HL-60/S4 (cell line): Measurements from ENCODE around the gene CDX2.

Experiments
- in situ Hi-C: fragments of 300-500 bp; cut with MboI; formaldehyde crosslinking; loops from 2 replicates; pipeline ENCODE4 v1.14.3; 2022; ENCODE audit warnings: low sequenced_read_pairs

CDX2 gene

DNA sequence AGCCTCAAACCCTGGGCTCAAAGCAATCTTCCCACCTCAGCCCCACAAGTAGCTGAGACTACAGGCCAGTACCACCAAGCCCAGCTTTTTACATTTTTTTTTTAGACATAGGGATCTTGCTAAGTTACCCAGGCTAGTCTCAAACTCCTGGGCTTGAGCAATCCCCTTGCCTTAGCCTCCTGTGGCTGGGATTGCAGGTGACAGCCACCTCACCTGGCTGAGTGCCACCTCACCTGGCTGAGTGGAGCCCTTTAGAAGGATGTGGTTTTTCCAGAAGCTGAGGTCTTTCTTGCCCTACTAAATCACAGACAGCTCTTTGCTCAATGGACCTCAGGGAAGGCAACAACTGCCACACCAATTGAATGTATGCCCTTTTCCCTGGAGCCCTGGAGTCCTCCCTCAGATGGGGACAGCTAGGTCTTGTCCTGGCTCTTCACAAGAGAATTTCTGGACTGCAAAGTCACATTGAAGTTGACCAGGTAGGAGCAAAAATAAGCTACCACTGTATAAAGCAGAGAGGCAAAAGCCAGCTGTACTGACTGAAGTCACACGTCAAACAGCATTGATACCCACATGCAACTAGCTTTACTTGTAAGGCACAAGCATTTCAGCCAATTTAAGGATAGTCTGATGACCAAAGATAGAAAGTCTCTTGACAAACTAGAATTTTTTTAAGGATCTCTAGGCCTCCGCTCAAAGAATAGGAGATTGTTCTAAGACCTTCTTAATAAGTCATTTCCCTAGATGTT is 35.4 kb downstream of the CDX2 start:
- in situ Hi-C loops: no loop called here

DNA sequence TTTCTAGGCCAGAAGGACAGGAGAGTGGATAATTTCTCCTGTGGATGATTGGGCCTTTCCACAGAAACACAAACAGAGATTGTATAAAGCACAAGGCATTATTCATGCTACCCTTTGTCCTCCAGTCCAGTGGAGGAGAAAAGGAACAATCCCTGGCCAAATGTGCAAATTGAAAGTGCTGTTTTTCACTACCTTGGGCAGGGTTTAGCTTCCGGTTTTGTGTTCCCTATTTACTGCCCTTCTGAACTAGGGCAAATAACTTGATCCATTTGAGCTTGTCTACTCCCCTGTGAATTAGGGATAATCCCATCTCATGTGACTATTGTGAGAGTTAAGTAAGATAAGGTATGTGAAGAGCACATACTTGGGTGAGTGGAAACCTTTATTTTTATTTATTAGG is 36.0 kb downstream of the CDX2 start:
- in situ Hi-C loops: no loop called here

DNA sequence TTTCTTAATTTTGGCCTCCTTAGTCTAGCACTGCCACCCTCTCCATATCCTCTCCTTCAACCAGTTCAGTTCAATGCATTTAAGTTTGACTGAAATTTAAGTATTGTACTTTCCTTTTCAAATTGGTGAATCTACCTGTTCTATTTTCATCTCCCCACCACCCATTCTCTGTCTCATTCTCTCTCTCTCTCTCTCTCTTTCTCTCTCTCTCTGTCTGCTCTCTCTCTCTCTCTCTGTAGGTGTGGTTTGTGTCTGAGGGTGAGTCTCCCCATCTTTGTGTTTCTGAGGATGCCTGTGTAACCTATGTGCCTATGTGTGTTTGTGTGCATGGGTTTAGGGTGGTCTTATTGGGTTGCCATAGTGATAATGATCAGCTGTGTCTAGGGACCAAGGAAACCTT is 39.2 kb downstream of the CDX2 start:
- in situ Hi-C loops: no loop called here

DNA sequence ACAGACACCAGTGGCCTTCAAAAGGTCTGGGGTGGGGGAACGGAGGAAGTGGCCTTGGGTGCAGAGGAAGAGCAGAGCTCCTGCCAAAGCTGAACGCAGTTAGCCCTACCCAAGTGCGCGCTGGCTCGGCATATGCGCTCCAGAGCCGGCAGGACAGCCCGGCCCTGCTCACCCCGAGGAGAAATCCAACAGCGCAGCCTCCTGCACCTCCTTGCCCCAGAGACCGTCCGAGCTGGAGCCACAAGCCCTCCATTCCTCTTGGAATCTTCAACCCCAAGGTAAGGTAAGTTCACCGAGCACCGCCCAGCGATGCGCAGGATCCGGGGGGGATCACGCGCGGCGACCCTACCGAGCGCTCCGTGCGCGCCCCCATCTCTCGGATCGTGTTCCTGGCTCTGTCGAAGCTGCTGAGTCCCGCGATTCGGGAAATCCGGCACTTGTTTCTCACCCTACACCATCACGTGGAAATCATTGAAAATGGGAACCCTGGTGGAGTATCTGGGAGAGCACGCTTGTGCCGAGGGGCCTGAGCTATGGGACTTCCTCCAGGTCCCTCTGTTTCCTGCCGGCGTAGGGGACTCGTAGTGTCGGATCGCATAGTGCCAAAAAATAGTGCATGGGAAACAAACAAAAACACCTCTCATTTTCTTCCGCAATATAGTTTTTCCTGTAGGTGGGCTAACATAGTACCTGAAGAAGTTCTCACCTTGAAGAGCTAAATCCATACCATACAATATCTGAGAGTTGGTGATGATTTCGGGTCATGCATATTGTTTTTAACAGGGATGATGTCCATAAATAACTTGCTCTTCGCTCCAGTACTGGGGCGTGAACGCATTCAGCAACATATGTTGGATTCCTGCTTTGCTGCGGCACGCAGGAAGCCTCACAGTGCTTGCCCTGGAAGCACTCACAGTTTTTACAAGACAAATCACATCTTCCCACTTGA is 40.0 kb downstream of the CDX2 start:
- in situ Hi-C loops: no loop called here

DNA sequence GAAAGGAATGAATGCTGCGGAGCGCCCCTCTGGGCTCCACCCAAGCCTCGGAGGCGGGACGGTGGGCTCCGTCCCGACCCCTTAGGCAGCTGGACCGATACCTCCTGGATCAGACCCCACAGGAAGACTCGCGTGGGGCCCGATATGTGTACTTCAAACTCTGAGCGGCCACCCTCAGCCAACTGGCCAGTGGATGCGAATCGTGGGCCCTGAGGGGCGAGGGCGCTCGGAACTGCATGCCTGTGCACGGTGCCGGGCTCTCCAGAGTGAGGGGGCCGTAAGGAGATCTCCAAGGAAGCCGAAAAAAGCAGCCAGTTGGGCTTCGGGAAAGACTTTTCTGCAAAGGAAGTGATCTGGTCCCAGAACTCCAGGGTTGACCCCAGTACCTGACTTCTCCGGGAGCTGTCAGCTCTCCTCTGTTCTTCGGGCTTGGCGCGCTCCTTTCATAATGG is 40.7 kb downstream of the CDX2 start:
- in situ Hi-C loops: no loop called here

DNA sequence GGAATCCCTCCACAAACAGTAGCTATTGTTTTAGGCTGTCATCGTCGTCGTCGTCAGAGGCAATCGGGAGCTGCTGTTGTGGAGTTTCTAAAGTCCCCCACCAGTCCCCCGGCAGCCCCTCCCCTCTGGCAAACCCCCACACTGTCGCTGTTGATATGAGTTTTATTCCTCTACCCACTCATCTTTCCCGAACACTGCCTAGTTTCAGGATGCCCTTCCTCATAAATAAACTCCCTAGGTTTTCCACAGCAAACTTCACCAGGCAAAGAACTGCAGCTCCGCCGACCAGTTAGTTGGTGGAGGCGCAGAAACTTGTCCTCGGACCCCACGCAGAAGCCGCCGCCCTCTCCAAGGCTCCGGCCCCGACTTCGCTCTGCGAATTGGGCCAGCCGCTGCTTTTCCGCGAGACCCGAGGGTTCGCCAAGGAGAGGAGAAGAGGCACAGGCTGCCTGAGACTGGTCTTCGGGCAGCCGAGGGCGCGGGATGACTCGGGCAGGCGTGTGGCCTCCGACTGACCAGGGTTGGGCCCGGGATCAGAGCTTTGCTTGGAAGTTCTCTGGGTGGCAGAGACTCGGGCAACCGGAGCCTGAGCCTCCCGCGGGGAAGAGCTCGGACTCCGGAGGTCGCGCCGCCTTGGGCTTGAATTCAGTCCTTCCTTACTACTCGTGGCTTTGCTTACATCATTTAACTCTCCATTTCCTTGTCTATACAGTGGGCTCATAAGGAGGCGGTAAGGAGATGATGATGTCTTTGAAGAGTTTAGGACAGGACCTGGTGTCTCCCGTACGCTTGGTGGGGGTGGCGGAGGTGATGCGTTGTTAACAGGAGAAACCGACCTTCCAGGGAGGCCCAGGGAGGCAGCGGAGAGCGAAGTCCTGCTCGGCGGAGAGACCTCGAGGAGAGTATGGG is 41.4 kb downstream of the CDX2 start:
- in situ Hi-C loops: no loop called here

DNA sequence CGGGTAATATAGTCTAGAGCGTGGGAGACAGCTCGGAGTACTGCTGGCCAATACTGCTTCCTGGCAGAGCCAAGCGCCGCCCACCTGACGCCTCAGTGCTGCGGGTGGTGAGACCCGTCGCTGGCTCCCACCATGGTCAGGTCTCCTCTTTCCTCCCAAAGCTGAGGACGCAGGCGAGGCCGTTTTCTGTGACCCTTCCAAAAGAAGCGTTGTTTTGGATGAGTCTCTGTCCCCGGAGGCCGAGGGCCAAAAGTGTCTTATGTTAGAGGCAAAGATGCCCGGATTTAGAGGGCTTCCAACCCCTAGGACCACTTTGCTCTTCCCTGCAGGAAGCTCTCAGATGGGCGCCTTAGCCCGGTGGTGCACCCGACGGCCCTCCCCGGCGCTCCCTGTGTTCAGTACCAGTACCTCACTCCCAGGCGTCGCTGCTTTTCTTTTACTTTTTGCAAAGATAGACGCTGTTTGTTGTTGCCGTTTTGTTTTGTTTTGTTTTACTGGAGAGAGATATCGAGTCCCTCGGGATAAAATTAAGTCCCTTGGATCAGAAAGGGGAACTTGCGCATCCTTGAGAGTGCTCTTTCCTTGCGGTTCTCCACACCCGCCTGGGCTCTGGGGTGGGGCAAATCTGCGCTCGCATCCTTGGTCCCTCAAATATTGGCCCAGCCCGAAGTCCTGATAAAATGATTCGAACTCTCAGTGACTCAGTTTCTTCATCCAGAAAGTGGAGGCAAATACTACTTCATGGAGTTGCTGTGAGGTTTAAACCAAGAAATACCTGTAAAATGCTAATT is 42.3 kb downstream of the CDX2 start:
- in situ Hi-C loops: no loop called here

DNA sequence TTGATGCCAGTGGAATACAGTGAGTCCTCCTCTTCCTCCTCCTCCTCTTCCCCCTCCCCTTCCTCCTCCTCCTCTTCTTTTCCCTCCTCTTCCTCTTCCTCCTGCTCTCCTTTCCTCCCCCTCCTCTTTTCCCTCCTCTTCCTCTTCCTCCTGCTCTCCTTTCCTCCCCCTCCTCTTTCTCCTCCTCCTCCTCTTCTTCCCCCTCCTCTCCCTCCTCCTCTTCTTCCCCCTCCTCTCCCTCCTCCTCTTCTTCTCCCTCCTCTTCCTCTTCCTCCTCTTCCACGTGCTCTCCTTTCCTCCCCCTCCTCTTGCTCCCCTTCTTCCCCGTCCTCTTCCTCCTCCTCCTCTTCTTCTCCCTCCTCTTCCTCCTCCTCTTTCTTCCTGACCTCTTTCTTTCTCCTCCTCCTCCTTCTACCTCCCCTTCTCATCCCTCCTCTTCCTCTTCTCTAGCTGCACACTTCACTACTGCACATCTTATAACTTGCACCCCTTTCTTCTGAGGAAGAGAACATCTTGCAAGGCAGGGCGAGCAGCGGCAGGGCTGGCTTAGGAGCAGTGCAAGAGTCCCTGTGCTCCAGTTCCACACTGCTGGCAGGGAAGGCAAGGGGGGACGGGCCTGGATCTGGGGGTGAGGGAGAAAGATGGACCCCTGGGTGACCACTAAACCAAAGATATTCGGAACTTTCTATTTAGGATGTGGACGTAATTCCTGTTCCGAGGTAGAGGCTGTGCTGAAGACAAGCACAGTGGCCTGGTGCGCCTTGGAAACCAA is 43.7 kb downstream of the CDX2 start:
- in situ Hi-C loops: no loop called here

DNA sequence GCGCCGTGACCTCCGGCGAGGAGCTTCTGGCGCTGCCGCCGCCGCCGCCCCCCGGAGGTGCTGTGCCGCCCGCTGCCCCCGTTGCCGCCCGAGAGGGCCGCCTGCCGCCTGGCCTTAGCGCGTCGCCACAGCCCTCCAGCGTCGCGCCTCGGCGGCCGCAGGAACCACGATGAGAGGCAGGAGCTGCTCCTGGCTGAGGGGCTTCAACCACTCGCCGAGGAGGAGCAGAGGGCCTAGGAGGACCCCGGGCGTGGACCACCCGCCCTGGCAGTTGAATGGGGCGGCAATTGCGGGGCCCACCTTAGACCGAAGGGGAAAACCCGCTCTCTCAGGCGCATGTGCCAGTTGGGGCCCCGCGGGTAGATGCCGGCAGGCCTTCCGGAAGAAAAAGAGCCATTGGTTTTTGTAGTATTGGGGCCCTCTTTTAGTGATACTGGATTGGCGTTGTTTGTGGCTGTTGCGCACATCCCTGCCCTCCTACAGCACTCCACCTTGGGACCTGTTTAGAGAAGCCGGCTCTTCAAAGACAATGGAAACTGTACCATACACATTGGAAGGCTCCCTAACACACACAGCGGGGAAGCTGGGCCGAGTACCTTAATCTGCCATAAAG is 44.5 kb downstream of the CDX2 start:
- in situ Hi-C loops: no loop called here

DNA sequence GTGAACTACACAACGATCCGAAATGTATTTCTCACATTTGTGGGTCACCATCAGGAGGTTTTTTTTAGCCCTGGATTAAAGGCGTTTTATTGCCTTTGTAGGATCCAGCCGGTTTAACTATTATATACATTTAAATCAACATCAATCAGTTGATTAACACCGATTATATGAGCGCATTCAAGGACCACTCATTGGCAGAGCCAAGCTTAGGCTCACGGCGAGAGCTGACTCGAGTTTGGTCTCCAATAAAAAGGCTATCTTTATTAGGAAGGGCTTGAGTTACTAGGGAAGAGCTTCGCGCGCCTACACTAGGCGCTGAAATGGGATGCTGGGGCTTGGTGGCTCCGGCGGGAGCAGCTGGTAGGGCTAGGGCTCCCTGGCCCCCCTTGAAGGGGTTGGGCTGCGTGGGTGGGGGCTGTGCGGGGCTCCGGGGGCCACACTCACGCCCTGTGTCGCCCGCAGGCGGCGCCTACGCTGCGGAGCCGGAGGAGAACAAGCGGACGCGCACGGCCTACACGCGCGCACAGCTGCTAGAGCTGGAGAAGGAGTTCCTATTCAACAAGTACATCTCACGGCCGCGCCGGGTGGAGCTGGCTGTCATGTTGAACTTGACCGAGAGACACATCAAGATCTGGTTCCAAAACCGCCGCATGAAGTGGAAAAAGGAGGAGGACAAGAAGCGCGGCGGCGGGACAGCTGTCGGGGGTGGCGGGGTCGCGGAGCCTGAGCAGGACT is 45.2 kb downstream of the CDX2 start:
- in situ Hi-C loops: no loop called here

DNA sequence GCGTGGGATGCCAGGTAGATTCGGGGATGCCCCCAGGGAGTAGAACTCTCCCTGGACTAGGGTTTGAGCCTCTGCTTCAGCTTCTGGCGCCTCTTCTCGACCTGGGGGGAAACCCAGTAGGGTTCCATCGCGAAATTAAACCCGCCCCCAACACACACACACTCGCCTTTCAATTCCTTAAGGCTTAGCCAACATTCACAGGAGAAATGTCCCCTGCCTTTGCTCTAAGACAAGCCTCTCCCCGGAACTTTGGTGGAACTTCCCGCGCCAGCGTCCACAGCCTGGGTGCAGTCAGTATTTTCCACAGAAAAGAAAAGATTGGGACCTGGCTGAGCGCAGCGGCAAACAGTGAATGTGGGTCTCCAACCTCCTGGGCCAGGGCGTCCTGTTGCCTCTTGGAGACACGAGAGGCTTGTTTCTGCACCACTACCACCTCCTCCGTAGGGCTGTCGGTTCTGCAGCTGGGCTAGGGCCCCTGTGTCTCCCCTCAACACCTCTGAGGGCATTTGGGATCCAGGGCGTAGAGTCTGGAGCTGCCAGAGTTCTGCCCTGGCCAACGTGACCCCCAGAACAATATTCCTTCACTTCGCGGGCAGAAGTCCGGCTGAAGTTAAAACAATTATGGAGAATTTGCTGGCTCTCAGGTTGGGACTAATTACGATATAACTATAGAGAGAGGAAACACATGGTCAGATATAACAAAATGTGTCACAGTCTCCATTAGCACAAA is 46.1 kb downstream of the CDX2 start:
- in situ Hi-C loops: no loop called here

DNA sequence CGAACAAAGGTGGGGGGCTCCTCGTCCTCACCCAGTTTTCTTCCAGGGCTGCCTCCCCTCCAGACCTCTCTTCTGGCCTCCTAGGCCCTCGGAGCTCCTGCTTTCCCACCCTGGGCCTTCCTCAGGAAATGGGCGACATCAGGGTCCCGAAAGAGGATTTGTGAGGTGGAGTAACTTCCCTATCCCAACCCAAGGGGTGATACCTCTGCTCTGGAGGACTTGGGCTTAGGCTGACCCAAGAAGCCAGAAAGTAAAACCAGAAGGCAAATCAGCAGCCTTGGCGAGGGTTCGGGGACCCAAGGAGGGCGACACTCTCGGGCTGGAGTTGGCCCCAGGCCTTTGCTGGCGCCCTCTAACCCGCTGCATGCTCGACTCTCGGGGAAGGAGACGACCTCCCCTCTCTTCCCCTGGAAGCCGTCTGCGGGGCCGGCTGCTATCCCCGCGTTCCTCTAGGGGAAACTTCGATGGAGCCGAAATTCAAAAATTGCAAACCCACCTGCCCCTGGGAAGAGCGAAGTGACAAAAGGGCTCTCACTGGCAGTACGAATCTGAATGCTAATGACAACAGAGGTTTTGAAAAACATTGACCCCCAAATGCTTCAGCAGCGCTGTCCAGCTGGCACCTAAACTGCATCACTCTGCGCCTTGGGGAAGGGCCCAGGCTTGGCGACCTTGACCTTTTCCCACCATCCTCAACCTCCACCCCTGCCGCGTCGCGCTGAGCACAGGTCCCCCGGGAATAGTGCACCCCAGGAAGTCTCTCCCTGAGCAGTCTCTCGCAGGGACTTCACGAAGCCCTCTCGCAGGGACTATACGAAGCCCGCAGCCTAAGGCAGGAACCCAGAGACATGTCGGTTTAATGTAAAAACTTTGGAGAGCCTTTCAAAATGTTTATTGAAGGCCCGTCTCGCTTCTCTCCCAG is 46.9 kb downstream of the CDX2 start:
- in situ Hi-C loops: no loop called here

DNA sequence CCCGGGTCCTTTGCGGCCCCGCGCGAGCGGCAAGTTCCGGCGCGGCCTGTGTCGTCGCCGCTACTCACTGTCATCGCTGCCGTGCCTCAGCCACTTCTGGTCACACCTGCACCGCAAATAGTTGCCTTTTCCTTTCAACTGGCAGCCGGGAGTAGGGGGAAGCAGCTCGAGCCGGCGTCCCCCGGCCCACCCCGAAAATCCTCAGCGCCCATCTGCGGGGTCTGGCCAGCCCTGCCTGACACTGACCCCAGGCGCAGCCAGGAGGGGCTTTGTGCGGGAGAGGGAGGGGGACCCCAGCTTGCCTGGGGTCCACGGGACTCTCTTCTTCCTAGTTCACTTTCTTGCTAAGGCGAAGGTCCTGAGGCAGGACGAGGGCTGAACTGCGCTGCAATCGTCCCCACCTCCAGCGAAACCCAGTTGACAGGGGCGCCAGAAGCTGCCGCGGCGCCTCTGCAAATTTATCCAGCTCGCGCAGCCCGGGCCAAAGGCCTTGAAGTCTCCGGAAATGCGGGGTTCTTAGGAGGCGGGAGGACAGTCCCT is 47.6 kb downstream of the CDX2 start:
- in situ Hi-C loops: no loop called here

DNA sequence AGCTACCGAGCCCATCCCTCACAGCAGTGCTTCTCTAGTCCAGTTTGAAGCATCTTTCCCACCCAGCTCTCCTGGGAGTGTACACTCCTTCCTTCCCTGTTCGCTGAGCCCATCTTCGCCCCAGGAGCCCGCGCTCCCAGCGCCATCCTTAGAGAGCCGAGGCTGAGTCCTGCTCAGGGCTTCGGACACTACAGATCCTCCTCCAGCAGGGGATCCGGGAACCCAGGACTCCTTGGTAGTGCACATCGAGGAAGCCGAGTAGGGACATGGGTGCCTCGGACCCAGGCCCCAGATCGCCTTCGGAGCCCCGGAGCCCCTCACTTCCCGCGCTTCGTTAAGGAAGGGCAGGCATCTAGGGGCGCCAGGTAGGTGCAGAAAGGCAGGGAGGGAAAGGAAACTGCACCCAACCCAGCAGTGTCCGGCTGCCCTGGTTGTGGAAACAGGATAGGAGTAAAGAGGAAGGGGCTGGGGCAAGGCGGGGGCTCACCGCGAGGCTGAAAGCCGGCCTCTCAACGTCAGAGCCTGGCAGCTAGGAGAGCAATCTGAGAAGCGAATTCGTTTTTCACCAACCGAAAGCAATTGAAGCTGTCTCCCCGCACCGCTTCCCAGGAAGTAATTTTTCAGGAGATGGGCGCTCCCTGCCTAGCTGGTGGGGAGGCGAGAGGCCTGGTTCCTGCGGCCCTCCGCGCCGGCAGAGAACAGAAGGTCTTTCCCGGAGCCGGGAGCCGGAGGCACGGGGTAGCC is 48.3 kb downstream of the CDX2 start:
- in situ Hi-C loops: no loop called here

DNA sequence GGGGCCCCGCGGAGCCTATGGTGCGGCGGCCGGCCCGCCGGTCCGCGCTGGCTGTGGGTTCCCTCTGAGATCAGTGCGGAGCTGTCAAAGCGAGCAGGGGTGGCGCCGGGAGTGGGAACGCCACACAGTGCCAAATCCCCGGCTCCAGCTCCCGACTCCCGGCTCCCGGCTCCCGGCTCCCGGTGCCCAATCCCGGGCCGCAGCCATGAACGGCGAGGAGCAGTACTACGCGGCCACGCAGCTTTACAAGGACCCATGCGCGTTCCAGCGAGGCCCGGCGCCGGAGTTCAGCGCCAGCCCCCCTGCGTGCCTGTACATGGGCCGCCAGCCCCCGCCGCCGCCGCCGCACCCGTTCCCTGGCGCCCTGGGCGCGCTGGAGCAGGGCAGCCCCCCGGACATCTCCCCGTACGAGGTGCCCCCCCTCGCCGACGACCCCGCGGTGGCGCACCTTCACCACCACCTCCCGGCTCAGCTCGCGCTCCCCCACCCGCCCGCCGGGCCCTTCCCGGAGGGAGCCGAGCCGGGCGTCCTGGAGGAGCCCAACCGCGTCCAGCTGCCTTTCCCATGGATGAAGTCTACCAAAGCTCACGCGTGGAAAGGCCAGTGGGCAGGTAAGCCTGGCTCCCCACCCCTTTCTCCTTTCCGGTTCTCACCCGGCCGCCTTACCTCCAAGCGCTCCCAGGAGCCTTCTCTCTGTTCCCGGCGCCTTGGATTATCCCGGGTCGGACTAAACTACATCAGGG is 49.0 kb downstream of the CDX2 start, which contains the start of gene PDX1:
Gene PDX1 (plus strand): TSS at position 67 of the 743 bp plus-strand sequence. CDS start 139 bp downstream, at position 206.
- in situ Hi-C loops: no loop called here
